ENCODE measurements around the gene CASK.

- TF ChIP-seq CTCF (IDR thresholded peaks at IDR 0.05), result no peak
- no peak for TF ChIP-seq POLR2A (IDR thresholded peaks at IDR 0.05)
Observed at GRCh38 chrX:41482154-41482850, 441.1 kb downstream of the CASK start.

Data from Peyer's patch (tissue), 4 donors.